Measurements from ENCODE around the gene UPP2. TPM values are rescaled to one million over a fixed set of nuclear protein-coding genes. Genes with fewer than 3 reads are reported as not detected.

The UPP2 gene
- total and polyA plus RNA-seq, 3 donors from 2014 or later = 0.16 TPM; not detected in 2

DNA sequence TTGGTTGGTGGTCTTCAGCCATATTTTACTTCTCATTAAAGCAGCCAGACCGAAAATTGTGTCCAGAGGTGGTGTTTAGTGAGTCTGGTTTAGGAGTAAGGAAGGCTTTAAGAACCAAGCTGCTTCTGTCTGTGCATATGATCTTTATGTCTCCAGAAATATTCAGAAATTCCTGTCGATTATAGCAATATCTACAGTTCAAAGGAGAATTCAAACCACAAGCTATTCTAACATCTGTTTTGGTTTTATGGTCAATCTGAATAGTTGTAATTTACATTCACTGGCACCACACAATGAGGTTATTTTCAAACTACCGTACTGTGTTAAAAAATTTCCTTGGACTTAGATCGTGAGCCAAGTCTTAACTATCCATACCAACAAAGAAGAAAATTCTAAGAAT lies 11.3 kb downstream of the UPP2 start:
- Histone ChIP-seq H3K4me1 (no peaks in the 10 kb centered on the region), H3K36me3 (ENCODE audit: low read depth, missing control alignments) (no peaks in the 10 kb centered on the region), H3K27me3 (no peaks in the 10 kb centered on the region), H3K9me3 (no peaks in the 10 kb centered on the region), H3K27ac (no peak overlapping the region), H3K4me3 (no peak overlapping the region)
- intact Hi-C loops (cut with DNase I; ENCODE audit: low total_unique reads) = no loop called here
- WGBS, 2 donors = 81 to 92% methylated on average over 4 of the region's 4 CpGs
- DNase-seq = no peak
- no peak for TF ChIP-seq POLR2A (IDR thresholded peaks at IDR 0.05)
- TF ChIP-seq, protein P1, sequence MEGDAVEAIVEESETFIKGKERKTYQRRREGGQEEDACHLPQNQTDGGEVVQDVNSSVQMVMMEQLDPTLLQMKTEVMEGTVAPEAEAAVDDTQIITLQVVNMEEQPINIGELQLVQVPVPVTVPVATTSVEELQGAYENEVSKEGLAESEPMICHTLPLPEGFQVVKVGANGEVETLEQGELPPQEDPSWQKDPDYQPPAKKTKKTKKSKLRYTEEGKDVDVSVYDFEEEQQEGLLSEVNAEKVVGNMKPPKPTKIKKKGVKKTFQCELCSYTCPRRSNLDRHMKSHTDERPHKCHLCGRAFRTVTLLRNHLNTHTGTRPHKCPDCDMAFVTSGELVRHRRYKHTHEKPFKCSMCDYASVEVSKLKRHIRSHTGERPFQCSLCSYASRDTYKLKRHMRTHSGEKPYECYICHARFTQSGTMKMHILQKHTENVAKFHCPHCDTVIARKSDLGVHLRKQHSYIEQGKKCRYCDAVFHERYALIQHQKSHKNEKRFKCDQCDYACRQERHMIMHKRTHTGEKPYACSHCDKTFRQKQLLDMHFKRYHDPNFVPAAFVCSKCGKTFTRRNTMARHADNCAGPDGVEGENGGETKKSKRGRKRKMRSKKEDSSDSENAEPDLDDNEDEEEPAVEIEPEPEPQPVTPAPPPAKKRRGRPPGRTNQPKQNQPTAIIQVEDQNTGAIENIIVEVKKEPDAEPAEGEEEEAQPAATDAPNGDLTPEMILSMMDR (IDR thresholded peaks at IDR 0.05) = no peak

DNA sequence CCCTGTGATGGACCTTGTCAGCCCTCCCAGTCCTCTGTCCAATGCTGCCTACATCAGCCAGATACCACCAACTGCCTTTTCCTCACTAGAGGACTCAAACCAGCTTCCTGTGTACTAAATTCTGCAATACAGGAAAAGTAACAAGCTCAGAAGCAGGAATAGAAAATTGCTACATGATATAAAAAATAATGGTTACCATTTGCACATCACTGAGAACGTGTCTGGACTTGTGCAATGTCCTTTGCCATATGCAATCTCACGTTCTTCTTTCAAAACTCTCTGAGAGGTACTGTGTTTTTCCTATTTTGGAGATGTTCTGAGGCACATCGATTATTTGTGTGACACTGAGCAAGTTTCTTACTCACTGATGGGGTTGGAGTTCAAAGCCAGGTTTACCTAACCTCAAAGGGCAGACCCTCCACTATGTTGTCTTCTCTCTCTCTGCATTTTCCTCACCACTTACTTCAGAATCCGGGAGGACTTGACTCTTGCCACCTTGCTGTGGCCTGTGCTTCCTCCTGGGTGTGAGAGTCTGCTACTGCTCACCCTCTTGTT lies 12.1 kb downstream of the UPP2 start:
- no peak for TF ChIP-seq POLR2A (IDR thresholded peaks at IDR 0.05)
- TF ChIP-seq, protein P1 (IDR thresholded peaks at IDR 0.05) = no peak
- Histone ChIP-seq H3K9me3 (no peaks in the 10 kb centered on the region), H3K36me3 (ENCODE audit: low read depth, missing control alignments) (no peaks in the 10 kb centered on the region), H3K27me3 (no peaks in the 10 kb centered on the region), H3K4me1 (no peaks in the 10 kb centered on the region), H3K27ac (no peak overlapping the region), H3K4me3 (no peak overlapping the region)
- intact Hi-C loops (cut with DNase I; ENCODE audit: low total_unique reads) = no loop called here
- no peak for DNase-seq
- WGBS, 2 donors = 85 to 89% methylated on average over 4 of the region's 4 CpGs

DNA sequence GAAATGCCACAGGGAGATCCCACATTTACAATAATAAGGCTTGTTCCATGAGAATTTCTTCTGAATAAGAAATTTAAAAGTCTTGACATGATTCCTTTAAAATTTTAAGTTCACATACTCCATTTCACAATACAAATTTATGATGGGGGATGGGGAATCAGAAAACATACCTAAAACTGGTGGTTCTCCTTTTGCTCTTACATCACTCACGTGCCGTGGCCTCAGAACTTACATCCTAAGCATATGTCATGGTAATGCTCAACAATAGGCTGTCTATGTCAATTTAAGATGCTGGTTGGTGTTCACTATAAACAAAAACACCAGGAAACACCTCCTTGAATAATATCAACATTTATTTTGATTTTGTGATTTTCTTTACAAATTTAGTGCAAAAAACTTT lies 12.8 kb downstream of the UPP2 start:
- no peaks in the 10 kb centered on the region for H3K27me3 ChIP-seq
- no peaks in the 10 kb centered on the region for H3K9me3 ChIP-seq
- DNase-seq = no peak
- WGBS, 2 donors = 44 to 70% methylated on average over 2 of the region's 2 CpGs
- no peaks in the 10 kb centered on the region for H3K36me3 ChIP-seq (ENCODE audit: low read depth, missing control alignments)
- H3K4me3 ChIP-seq = no peak overlapping the region
- H3K27ac ChIP-seq = no peak overlapping the region
- no peaks in the 10 kb centered on the region for H3K4me1 ChIP-seq
- TF ChIP-seq, protein P1 (IDR thresholded peaks at IDR 0.05) = no peak
- no peak for TF ChIP-seq POLR2A (IDR thresholded peaks at IDR 0.05)
- intact Hi-C loops (cut with DNase I; ENCODE audit: low total_unique reads) = no loop called here

DNA sequence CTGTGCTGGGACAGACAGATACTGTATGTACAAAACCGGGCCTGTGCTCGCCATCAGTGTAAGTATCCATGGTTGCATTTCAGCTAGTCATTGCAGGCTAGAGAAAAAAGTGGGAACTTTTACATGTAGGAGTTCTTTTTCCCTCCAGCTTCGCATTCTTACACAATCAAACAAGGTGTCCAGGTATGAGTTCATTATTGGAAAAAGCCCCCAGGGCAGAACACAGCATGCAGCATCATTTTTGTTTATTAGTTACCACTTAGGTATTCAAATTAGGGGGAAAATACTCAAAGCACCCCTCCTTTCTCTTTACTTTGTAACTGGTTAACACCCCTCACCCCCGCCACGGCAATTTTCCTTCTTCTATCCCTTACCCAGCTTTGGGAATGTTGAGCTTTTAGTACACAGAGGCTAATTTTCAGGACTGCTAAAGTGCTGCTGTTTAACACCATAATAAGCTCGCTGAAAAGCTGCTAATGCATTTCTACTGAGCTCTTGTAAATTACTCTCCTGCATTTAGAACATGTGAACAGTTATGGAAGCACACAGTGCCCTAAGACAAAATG lies 13.6 kb downstream of the UPP2 start:
- 86 to 89% methylated on average over 6 of the region's 6 CpGs for WGBS, 2 donors
- no peaks in the 10 kb centered on the region for H3K27me3 ChIP-seq
- no peaks in the 10 kb centered on the region for H3K36me3 ChIP-seq (ENCODE audit: low read depth, missing control alignments)
- H3K4me1 ChIP-seq = no peaks in the 10 kb centered on the region
- H3K27ac ChIP-seq = no peak overlapping the region
- TF ChIP-seq POLR2A (IDR thresholded peaks at IDR 0.05) = no peak
- TF ChIP-seq, protein P1 (IDR thresholded peaks at IDR 0.05) = no peak
- intact Hi-C loops (cut with DNase I; ENCODE audit: low total_unique reads) = no loop called here
- no peak overlapping the region for H3K4me3 ChIP-seq
- no peak for DNase-seq
- no peaks in the 10 kb centered on the region for H3K9me3 ChIP-seq

DNA sequence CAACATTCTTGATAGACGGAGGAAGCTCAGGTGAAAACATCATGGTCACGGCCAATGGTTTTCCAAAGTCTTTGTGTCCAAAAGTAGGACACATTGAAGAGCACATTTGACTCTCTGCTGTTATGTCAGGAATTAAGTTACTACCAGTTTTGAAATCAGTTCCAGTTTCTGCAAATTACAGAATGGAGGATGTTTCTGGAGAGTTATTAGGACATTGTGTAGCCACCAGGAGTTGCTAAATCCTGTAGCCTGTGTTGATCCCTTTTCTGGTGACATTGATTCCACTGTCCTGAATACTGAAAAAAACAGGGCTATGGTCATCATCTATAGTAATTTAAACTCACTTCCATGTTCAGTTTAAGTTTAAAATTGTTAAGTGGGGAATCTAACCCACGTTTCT lies 15.3 kb downstream of the UPP2 start:
- intact Hi-C loops (cut with DNase I; ENCODE audit: low total_unique reads) = no loop called here
- Histone ChIP-seq H3K4me1 (no peaks in the 10 kb centered on the region), H3K36me3 (ENCODE audit: low read depth, missing control alignments) (no peaks in the 10 kb centered on the region), H3K4me3 (no peak overlapping the region), H3K27ac (no peak overlapping the region), H3K27me3 (no peaks in the 10 kb centered on the region), H3K9me3 (no peaks in the 10 kb centered on the region)
- DNase-seq = no peak
- WGBS, 2 donors = 93 to 97% methylated on average over 3 of the region's 3 CpGs
- TF ChIP-seq, protein P1 (IDR thresholded peaks at IDR 0.05) = no peak
- TF ChIP-seq POLR2A (IDR thresholded peaks at IDR 0.05) = no peak
